Activated CD4-positive, alpha-beta T cell treated with anti-CD3 and anti-CD28 coated beads, Interleukin-2, amount 50 U/mL, for 24 hours (primary cell): ENCODE data around the gene C10orf105.
A peak's percentile ranks its signal among the peaks of the same experiment; 100 is the strongest.

Source experiments
- DNase-seq, 2 donors: peaks; one replicate each; pipeline ENCODE4 v3.0.0-alpha.2; 2020; ENCODE audit warnings: low read depth in 1 of 2, low spot score in 1 of 2

C10orf105 gene

DNA sequence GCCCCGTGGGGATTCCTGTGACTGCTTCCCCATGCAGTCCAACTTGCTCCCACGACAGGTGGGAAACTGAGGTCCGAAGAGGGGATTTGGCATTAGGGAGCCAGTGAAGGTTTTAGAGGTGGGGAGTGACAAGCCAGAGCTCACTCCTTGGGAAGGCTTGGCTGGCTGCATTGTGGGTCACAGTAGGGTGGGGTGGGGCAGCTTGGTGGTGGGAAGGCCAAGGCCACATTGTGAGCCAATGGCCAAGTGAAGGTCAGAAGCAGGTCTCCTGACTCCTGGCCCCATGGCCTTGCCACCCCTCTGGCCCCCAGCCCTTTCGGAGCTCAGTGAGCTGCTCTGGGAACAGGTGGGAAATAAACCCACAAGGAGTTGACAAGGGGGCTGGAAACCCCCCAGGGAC is 2.5 kb downstream of the C10orf105 start:
- no peak for DNase-seq

DNA sequence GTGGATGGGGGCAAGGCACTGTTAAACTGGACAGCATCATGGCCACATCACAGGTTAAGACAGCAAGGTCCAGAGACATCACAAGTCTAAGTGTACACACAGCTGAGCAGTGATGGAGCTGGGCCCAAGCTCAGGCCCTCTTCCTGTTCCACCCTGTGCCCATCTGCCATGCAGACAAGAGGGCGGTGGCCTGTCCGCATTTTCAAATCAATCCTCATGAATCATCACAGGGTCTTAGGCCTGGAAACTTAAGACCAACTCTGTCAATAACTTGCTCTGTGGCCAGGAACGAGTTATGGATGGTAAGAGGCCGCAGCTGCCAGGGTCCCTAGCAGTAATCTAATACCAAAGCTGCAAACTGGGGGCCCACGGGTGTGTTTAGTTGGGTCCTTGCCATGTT is 3.2 kb downstream of the C10orf105 start:
- no peak for DNase-seq

DNA sequence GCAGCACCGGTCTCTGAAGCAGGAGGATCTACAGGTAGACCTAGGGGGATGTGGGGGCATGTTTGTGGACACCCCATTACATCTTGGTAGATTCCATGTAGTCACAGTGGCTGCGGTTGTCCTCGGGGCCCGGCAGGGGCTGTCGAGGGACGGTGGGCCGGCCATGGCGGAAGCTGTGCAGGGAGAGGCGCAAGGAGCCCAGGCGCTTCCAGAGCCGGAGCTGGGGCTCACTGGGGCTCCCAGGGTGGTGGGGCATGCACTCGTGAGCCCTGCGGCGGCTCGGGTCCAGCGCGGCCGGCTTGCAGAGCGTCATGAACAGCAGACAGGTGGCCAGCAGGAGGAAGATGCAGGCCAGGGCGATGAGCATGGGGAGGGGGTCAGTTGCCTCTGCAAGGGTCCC is 3.7 kb downstream of the C10orf105 start:
- no peak for DNase-seq

DNA sequence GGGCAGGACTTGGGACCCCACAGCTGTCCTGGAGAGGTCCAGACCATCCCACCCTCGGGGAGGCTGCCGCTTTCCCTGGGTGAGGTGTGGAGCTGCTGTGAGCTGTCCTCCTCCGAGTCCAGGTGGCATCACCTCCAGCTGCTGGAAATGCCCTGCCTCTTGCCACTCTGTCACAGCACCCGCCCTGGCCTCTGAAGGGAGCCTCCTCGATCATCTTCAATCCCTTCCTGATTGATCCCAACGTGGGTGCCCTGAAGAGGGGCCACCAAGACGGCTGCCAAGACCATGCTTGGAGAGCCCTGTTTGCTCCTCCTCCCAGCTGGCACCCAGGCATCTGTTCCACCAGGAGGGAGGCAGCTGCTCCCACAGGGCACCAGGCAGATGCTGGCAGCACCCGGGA is 4.6 kb downstream of the C10orf105 start:
- no peak for DNase-seq

DNA sequence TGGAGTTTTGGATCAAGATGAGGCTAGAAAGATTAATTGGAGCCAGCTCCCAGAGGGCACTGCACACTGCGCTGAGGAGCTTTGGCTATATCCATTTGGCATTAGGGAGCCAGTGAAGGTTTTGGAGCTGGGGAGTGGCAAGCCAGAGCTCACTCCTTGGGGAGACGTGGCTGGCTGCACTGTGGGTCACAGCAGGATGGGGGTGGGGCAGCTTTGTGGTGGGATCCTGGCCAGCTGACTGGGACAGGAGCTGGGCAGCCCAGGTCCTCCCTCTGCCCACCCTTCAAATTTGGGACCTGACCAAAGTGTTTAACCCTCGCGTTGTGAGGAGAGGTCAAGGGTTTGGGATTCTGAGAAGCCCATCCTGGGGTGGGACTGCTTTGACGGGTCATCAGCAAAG is 5.0 kb downstream of the C10orf105 start:
- no peak for DNase-seq

DNA sequence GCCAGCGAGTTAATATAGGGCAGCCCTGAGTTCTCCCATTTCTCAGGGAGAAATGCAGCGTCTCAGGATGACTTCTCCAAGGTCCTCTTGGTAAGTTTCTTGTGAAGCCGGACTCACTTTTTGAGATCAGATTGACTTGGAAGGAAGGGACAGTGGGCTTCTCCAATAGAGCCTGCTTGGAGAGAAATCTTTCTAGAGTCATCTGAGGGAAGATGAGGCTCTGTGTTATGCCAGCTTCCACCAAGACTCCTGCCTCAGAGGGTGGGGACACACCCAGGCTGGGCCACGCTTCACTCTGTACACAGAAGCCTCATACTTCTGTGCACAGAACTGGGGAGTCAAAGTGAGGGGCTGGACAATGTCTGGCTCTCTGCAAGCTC is 5.6 kb downstream of the C10orf105 start:
- no peak for DNase-seq

DNA sequence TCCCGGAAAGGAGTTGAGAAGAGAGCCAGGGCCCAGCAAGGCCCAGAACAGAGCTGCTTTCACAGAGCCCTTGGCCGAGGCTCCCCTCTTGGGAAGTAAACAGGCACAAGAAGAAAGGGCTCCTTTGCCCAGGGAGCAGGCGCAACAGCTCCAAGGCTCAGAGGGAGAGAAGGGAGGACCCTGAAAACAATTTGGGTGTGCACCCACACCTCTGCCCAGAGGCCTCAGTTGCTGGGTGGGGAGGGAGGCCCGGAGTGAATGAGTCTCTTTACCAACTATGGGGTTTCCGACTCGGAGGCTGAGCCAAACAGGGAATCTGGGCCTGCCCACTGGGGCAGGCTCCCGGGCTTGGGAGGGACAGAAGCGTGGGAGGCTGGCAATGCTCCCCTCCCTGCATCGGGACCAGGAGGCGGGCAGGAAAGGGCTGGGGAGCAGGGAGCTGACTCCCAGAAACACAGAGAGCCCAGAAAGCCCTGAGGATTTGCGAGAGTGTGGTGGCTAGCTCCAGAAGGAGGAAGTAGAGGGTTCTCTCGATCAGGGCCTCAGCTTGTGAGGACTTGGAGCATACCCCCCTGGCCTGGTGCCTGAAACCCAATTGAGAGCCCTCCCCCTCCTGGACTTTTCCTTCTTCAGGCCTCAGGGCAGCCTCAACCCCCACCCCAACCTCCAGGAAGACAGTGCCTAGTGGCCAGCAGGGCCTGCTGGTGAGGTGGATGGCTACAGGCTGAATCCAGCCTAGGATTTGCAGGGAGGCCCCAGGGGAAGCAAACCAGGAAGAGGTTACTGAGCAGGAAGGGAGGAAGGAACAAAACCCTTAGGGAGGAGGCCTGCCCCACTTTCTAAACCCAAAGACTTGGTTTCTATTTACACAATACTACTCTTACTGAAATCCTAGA is 6.2 kb downstream of the C10orf105 start:
- peak in 1 of 2 donors; percentile 39 for DNase-seq

DNA sequence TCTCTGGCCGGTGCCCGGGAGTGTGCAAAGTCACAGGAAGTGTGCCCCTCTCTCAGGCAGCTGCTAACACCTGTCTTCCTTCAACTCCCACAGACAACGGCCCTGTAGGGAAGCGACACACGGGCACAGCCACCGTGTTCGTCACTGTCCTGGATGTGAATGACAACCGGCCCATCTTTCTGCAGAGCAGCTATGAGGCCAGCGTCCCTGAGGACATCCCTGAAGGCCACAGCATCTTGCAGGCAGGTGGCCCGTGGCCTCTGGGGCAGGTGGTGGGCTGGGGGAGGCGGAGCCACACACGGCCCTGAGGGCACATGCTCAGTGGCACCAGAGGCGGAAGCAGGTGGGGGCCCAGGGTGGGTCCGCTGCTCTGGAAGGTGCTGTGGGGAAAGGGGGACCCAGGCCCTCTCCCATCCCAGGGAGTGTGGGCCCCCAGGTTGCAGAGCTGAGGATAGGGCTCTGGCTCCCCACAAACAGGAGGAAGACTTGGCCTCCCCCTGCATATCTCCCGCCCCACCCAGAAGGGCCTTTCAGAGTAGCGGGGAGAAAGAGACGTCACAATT is 6.9 kb downstream of the C10orf105 start:
- DNase-seq, result no peak

DNA sequence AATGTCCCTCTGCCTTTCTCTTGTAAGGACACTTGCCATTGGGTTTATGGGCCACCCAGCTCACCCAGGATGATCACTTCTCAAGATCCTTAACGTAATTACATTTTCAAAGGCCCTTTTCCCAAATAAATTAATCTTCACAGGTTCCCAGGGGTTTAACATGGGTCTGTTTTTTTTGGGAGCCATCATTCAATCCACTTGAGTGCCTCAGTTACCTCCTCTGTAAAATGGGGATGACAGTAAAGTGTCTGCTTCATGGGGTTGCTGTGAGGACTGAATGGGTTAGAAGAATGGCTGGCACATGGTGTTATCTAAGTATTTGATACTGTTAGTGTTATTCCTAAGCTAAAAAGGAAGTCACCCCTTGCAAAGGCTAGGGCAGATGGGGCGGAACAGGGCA is 7.4 kb downstream of the C10orf105 start:
- DNase-seq, result no peak

DNA sequence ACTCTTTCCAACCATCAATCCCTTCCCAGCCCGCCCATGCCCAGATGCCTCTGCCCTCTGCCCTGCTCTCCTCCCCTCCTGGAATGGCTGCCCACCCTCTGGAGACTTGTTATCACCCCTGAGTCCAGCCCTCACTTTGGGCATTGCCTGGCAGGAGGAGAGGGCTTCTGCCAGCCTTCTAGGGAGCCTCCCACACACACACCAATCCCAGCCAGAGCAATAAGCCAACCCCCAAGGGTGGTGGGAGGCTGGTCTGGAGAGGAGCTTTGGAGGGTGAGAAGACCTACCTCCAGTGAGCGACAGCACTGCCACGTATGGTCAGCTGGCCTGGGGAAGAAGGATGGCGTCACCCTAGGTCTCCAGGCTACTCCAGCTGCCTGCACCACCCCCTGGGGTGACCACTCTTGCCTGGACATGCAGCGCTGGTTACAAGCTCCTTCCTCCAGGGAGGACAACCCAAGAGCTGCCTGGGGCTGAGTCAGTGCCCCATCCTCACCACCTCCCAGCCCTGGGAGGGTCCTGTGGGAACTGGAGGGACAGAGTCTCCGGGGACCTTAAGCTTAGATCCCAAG is 8.4 kb downstream of the C10orf105 start:
- no peak for DNase-seq

DNA sequence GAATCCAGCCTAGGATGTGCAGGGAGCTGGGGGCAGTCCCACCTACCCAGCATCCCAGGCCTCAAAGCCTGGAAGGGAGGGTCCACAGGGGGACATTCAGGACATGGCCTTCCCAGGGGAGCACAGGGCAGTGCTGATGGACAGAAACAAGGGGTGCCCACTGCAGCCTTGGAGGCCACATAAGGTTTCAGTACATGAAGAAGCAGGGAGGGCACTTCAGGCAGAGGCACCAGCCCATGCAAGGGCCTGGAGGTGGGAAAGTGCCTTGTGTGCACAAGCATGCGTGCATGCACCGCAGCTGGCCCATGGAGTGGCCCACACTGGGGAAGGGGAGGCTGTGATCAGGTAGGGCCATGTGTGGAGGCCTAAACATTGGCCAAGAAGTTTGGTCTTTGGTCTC is 9.1 kb downstream of the C10orf105 start:
- no peak for DNase-seq

DNA sequence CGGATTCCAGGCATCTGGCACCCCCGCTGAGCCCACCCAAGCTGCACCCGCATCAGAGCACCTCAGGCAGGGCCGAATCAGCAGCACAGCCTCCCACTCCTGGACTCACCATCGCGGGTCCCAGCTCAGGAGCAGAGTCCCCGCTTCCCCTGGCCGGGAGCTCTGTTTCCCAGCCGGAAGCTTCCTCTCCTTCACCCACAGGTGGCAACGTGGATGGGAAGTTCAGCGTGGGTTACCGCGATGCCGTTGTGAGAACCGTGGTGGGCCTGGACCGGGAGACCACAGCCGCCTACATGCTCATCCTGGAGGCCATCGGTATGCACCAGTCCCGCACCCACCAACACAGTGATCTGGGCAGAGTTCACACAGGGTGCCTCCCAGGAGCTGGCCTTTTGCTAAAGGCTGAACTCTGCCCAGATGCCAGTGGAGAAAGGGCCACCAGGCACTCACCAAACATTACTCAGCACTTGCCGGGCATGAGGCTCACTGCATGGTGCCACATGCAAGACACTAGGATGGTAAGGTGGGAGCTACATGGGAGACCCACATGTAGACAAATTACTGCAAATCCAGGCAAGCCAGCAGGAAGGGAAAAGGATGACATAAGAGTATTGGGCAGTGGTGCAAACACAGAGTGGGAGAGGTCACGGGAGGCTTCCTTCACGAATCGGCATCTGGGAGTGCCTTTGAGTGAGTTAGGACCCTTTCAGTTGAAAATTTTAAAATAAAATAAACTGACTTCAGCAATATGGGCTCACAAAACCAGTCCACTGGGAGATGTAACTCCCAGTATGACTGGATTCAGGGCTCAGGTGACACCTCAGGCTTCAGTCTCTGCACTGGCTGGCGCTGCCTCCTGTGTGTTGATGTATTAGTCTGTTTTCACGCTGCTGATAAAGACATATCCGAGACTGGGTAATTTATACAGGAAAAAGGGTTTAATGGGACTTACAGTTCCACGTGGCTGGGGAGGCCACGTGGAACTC is 10.4 kb downstream of the C10orf105 start:
- no peak for DNase-seq

DNA sequence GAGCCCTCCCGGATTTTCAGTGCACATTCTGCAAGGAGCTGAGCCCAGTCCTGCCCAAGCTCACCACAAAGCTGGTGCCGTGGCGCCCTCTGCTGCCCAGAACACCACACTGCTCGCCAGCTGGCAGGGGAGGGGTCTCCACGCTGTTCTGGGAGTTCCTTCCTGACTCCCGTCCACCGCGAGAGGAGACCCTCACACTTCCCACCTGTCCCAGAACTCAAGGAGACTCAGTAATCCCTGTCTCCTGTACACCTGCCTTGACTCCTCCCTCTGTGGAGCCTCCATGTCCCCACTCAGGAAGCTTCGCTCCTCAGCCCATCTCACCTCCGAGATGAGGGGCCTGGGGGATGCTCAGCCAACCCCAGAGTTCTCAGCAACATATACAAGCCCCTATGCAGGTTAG is 11.3 kb downstream of the C10orf105 start:
- DNase-seq, result peak; percentile 55 to 61

DNA sequence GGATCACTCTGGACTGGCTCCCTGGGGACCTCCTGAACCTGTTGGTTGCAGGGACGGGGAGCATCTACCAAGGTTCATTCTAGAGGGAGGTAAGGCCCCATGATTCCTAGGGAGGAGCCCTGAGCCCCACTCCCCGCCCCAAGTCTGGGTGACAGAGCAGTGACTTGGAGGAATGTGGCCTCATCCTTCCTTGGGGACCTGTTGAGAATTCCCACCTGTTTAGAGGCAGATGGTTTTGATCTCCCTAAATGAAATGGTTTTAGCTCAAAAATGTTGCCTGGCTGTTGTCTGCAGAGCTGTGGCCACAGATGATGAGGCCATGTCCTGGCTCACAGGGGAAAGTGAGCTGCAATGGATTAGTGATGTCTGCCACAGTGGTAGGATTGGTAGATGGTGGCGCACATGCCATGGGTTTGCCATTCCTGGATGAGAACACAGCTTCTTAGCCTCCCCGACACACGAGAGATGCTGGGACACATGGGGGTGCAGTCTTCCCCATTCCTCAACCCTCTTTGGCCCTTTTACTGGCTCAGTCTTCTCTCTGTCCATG is 12.3 kb downstream of the C10orf105 start:
- no peak for DNase-seq

DNA sequence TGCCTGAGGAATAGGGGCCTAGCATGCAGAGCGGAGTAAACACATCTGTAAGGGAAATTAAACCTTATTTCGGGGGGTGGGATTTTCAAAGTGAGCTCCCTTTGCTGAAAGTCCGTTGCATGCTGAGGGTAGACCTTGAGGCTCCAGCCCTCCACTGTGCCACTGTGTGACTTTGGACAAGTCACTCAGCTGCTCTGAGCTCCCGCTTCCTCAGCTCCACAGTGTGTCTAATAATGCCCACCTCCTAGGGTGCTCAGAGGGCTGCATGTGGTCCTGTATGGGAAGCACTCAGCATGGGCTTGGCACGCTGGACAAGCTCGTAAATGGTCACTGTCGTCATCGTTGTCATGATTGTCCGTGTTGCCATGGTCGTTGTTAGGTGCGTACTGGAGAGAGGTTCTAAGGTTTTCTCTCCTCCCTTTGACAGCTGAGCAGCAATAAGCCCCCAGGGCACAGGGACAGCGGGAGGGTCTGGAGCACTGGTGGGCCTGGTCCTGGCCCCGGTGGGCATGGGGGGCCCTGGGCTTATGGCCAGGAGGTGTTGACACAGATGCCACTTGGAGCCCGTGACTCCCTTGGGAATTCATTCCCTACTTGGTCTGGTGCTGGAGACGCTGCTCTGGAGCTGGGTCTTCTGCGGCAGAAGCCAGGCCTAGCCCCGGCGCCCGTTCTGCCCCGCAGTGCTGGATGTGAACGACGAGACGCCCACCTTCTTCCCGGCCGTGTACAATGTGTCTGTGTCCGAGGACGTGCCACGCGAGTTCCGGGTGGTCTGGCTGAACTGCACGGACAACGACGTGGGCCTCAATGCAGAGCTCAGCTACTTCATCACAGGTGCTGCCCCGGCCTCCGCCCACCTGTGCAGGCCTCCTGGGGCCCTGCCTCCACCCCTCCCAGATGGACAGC is 13.1 kb downstream of the C10orf105 start:
- no peak for DNase-seq

DNA sequence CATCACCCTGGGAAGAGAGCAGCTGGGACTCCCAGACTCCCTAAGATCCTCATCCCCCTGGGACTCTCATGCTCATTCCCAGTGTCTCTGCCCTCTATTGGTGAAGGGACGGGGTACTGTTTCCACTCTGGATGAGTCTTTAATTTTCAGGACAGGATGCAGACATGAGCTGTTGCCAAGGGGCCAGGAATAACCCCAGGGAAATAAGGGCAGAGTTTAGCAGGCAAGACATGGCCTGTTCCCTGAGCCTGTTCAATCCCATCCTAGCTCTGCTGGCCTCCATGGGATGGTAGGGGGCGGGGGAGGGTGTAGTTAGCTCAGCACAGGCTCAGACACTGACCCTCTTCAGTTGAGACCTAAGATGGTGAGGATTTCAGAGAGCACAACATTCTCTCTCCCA is 14.0 kb downstream of the C10orf105 start:
- no peak for DNase-seq

DNA sequence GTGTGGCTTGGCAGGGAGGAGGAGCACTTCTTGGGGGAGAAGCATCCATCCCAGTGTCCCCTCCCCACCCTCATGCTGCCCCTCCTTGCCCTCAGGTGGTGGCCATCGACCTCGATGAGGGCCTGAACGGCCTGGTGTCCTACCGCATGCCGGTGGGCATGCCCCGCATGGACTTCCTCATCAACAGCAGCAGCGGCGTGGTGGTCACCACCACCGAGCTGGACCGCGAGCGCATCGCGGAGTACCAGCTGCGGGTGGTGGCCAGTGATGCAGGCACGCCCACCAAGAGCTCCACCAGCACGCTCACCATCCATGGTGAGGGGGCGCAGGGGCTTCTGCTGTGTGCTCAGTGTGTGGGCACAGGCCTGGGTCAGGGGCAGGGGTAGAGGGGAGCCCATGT is 14.8 kb downstream of the C10orf105 start:
- DNase-seq, result no peak

DNA sequence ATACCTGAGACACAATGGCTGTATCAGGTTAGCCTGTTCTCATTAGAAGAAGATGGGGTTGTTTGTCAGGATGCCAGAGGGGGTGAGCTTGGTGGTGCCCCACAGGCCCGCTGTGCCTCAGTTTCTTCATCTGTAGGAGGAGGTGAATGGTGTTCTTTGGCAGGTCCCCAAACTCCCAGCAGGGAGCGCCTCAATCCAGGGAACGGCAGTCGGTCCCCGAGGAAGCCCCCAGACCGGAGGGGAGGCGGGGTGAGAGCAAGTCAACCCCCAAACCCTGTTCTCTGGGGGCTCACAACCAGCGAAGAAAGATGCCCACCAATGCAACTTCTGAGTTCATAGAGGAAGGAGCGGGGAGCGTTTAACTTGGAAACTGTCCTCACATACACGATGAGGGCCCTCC is 16.0 kb downstream of the C10orf105 start:
- DNase-seq, result no peak

DNA sequence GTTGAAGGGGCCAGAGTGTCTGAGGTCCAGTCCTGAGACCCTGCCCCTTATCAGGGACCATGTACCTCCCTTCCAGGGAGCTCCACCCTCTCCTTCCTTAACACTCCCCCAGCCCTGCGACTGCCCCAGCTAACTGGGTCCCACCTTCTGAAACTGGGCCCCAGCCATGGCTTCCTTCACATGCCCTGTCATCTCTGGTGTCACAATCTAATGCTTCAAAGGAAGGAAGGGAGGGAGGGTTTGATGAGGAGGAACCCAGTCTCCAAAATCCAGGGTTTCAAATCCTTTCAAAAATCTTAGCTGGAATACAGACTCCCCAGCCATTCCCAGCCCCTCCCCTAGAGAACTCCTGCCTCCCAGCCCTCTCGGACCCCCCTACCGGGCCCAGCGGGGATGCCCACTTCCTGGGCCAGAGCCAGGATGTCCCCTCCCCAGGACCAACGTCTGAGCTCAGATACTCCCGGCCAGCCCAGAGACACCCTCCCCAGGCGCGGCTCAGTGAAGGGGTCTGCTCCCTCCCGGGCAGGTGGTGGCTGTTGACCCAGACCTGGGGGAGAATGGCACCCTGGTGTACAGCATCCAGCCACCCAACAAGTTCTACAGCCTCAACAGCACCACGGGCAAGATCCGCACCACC is 18.0 kb downstream of the C10orf105 start:
- no peak for DNase-seq
